Neuronal stem cell (in vitro differentiated cells): Measurements from ENCODE around the gene DCC.

ENCODE experiments used
- DNase-seq: peaks from one replicate; pipeline ENCODE4 v3.0.0-alpha.2; 2013; ENCODE audit warnings: low spot score
- H2AFZ ChIP-seq: one replicate; pipeline ENCODE4 v1.6.1; 2013; ENCODE audit warnings: mild to moderate bottlenecking, low read length, inconsistent platforms
- H2AK5ac ChIP-seq: 2 replicates; pipeline ENCODE4 v1.6.1; 2013; ENCODE audit warnings: low read depth, mild to moderate bottlenecking, inconsistent platforms, low read length, moderate library complexity, mixed read lengths
- H2BK120ac ChIP-seq: 2 replicates; pipeline ENCODE4 v1.6.1; 2013; ENCODE audit warnings: low read depth, mild to moderate bottlenecking, inconsistent platforms, low read length, moderate library complexity, mixed read lengths
- H2BK12ac ChIP-seq: one replicate; pipeline ENCODE4 v1.6.1; 2013; ENCODE audit warnings: low read length, inconsistent platforms
- H2BK15ac ChIP-seq: 2 replicates; pipeline ENCODE4 v1.6.1; 2013; ENCODE audit warnings: mild to moderate bottlenecking, low read length, inconsistent platforms, mixed read lengths
- H2BK5ac ChIP-seq: one replicate; pipeline ENCODE4 v1.6.1; 2013; ENCODE audit warnings: inconsistent platforms, mild to moderate bottlenecking, low read length, moderate library complexity
- H3K14ac ChIP-seq: one replicate; pipeline ENCODE4 v1.6.1; 2013; ENCODE audit warnings: low read length, inconsistent platforms
- H3K18ac ChIP-seq: 2 replicates; pipeline ENCODE4 v1.6.1; 2013; ENCODE audit warnings: low read length, inconsistent platforms
- H3K23ac ChIP-seq: 2 replicates; pipeline ENCODE4 v1.6.1; 2013; ENCODE audit warnings: low read depth, mild to moderate bottlenecking, mixed read lengths, low read length, inconsistent platforms; ENCODE audit not compliant: poor library complexity
- H3K27ac ChIP-seq: replicated peaks from 3 replicates; pipeline ENCODE4 v1.5.1; 2013; ENCODE audit warnings: low read length, inconsistent platforms
- H3K27me3 ChIP-seq, 3 experiments: 2 replicates each; pipeline ENCODE4 v1.6.1; 2013; ENCODE audit warnings: low read length in 3 of 3, mild to moderate bottlenecking in 2 of 3, inconsistent platforms in 1 of 3, low read depth in 1 of 3, mixed read lengths in 1 of 3, moderate library complexity in 1 of 3; ENCODE audit not compliant: control insufficient read depth in 3 of 3, insufficient read depth in 3 of 3
- H3K36me3 ChIP-seq, 2 donors: replicated peaks in 1 of 2; 2 replicates each; pipeline ENCODE4 v1.6.1; 2013; ENCODE audit warnings: low read length in 2 of 2; ENCODE audit not compliant: control insufficient read depth in 2 of 2, insufficient read depth in 2 of 2
- H3K4ac ChIP-seq: 2 replicates; pipeline ENCODE4 v1.6.1; 2013; ENCODE audit warnings: inconsistent platforms, mild to moderate bottlenecking, low read length, moderate library complexity
- H3K4me1 ChIP-seq, 2 donors: 1 replicate in 1 of 2; 2 replicates in 1 of 2; pipeline ENCODE4 v1.6.1; 2013; ENCODE audit warnings: low read length in 2 of 2, low read depth in 1 of 2; ENCODE audit not compliant: control insufficient read depth in 2 of 2, insufficient read depth in 1 of 2
- H3K4me2 ChIP-seq: one replicate; pipeline ENCODE4 v1.6.1; 2013; ENCODE audit warnings: mild to moderate bottlenecking, low read length, inconsistent platforms; ENCODE audit not compliant: insufficient read depth, poor library complexity, severe bottlenecking
- H3K4me3 ChIP-seq, 2 donors: 2 replicates each; pipeline ENCODE4 v1.5.1; 2013; ENCODE audit warnings: low read length in 2 of 2, mild to moderate bottlenecking in 2 of 2, inconsistent platforms in 1 of 2, moderate library complexity in 1 of 2
- H3K79me1 ChIP-seq: one replicate; pipeline ENCODE4 v1.6.1; 2013; ENCODE audit warnings: low read depth, mild to moderate bottlenecking, inconsistent platforms, low read length, moderate library complexity
- H3K9ac ChIP-seq: one replicate; pipeline ENCODE4 v1.6.1; 2013; ENCODE audit warnings: mild to moderate bottlenecking, low read depth, low read length, inconsistent platforms; ENCODE audit not compliant: poor library complexity
- H3K9me3 ChIP-seq, 2 donors: replicated peaks in 1 of 2; 2 replicates each; pipeline versions ENCODE3 to v1.6.1; 2013; ENCODE audit warnings: low read length in 2 of 2, mild to moderate bottlenecking in 2 of 2, inconsistent platforms in 1 of 2, low read depth in 1 of 2, mixed read lengths in 1 of 2, moderate library complexity in 1 of 2; ENCODE audit not compliant: control insufficient read depth in 2 of 2, insufficient read depth in 1 of 2
- H4K8ac ChIP-seq: one replicate; pipeline ENCODE4 v1.6.1; 2013; ENCODE audit warnings: low read depth, mild to moderate bottlenecking, inconsistent platforms, low read length, moderate library complexity
- H4K91ac ChIP-seq: one replicate; pipeline ENCODE4 v1.6.1; 2013; ENCODE audit warnings: low read length, low read depth, mild to moderate bottlenecking, inconsistent platforms; ENCODE audit not compliant: poor library complexity
- WGBS, 2 donors: extraction: QIAGEN DNeasy Blood & Tissue Kit; methylation state at CpG; one replicate each; pipeline ENCODE4 v1.1.7; 2013; ENCODE audit warnings: missing lambda C conversion rate in 2 of 2, mixed read lengths in 1 of 2; ENCODE audit not compliant: insufficient read length in 2 of 2, insufficient replicate concordance in 1 of 2; ENCODE audit errors: extremely low coverage in 2 of 2; 5-methylcytosine and 5-hydroxymethylcytosine counted together

The DCC gene

GRCh38 chr18:52323802-52324201, 16.2 kb upstream of the DCC start:
- WGBS, 2 donors, result no CpG with 5 or more reads among the region's 2 CpGs
- Histone ChIP-seq H4K8ac (no peak overlapping the region), H3K9ac (no peak overlapping the region), H3K79me1 (no peaks in the 10 kb centered on the region), H4K91ac (no peak overlapping the region), H3K18ac (no peak overlapping the region), H3K4me2 (no peak overlapping the region), H3K27ac (no peak overlapping the region), H3K9me3 (no peaks in the 10 kb centered on the region), H3K36me3 (no peaks in the 10 kb centered on the region), H2BK5ac (no peak overlapping the region), H3K14ac (no peak overlapping the region), H2BK15ac (no peak overlapping the region), H3K4ac (no peak overlapping the region), H2BK12ac (no peak overlapping the region), H2AFZ (no peak overlapping the region), H2BK120ac (no peak overlapping the region), H3K4me1 (no peaks in the 10 kb centered on the region), H2AK5ac (no peak overlapping the region), H3K23ac (no peak overlapping the region), H3K27me3 (no peaks in the 10 kb centered on the region), H3K4me3 (no peak overlapping the region)
- DNase-seq, result no peak

DNA sequence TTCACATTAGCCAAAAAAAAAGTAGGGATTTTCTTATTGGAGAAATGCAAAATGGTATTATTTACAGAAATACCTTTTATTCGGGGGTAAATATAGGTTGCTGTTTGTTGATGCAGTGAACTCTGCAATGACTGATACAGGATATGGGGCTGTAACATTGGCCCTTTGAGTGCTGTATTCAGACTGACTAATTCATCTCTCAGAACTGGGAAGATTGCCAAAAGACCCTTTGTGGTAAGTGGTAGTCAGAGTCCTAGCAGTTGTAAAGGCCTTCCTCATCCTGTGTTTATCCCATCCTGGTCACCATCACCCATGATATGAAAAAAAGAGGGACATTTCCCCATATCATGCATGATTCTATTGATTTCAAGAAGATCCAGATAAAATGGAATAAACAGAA, 14.0 kb upstream of the DCC start:
- no peak overlapping the region for H2AFZ ChIP-seq
- no peak overlapping the region for H2BK12ac ChIP-seq
- WGBS, 2 donors, result no CpG with 5 or more reads among the region's 1 CpG

DNA sequence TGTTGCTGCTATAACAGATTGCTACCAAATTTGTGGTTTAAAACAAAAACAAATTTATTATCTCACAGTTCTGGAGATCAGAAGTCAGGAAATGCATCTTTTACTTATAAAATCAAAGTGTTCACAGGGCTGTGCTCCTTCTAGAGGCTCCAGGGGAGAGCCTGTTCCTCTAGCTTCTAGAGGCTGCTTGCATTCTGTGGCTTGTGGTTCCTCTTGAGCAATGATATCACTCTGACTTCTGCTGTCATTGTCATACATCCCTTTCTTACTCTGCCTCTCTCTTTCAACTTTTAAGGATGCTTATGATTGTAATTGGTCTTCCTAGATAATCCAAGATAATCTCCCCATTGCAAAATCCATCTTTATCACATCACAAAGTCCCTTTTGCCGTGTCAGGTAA, 6.1 kb upstream of the DCC start:
- no peak overlapping the region for H2BK5ac ChIP-seq
- H2AFZ ChIP-seq, result no peak overlapping the region
- H2BK15ac ChIP-seq, result no peak overlapping the region
- no peak overlapping the region for H3K18ac ChIP-seq
- no peak overlapping the region for H2AK5ac ChIP-seq
- H3K9me3 ChIP-seq, result no peaks in the 10 kb centered on the region
- H3K79me1 ChIP-seq, result no peaks in the 10 kb centered on the region
- H3K14ac ChIP-seq, result no peak overlapping the region
- H3K23ac ChIP-seq, result no peak overlapping the region
- WGBS, 2 donors, result no CpG with 5 or more reads among the region's 1 CpG
- H3K9ac ChIP-seq, result no peak overlapping the region
- no peak overlapping the region for H2BK120ac ChIP-seq
- no peak for DNase-seq
- H2BK12ac ChIP-seq, result no peak overlapping the region
- no peaks in the 10 kb centered on the region for H3K4me1 ChIP-seq
- H3K27me3 ChIP-seq, result no peaks in the 10 kb centered on the region
- no peak overlapping the region for H4K8ac ChIP-seq
- H3K4ac ChIP-seq, result no peak overlapping the region
- no peak overlapping the region for H3K4me3 ChIP-seq
- no peaks in the 10 kb centered on the region for H3K36me3 ChIP-seq
- no peak overlapping the region for H3K27ac ChIP-seq
- no peak overlapping the region for H3K4me2 ChIP-seq
- H4K91ac ChIP-seq, result no peak overlapping the region

More for the DNA sequence above, 14.0 kb upstream of the DCC start:
- H2BK120ac ChIP-seq, result no peak overlapping the region
- no peak overlapping the region for H3K4me2 ChIP-seq
- H2BK5ac ChIP-seq, result no peak overlapping the region
- H2BK15ac ChIP-seq, result no peak overlapping the region
- no peaks in the 10 kb centered on the region for H3K36me3 ChIP-seq
- no peaks in the 10 kb centered on the region for H3K27me3 ChIP-seq
- H3K9ac ChIP-seq, result no peak overlapping the region
- no peak overlapping the region for H3K23ac ChIP-seq
- H3K4ac ChIP-seq, result no peak overlapping the region
- H3K4me1 ChIP-seq, result no peaks in the 10 kb centered on the region
- no peak overlapping the region for H3K27ac ChIP-seq
- no peak overlapping the region for H3K14ac ChIP-seq
- no peaks in the 10 kb centered on the region for H3K79me1 ChIP-seq
- no peaks in the 10 kb centered on the region for H3K9me3 ChIP-seq
- no peak overlapping the region for H2AK5ac ChIP-seq
- no peak for DNase-seq
- no peak overlapping the region for H4K8ac ChIP-seq
- H3K18ac ChIP-seq, result no peak overlapping the region
- no peak overlapping the region for H3K4me3 ChIP-seq
- no peak overlapping the region for H4K91ac ChIP-seq

- Histone ChIP-seq H3K27me3 (no peaks in the 10 kb centered on the region), H3K4me3 (no peak overlapping the region), H3K18ac (no peak overlapping the region), H2BK5ac (no peak overlapping the region), H3K79me1 (no peaks in the 10 kb centered on the region), H2BK12ac (no peak overlapping the region), H4K8ac (no peak overlapping the region), H2BK120ac (no peak overlapping the region), H3K9me3 (no peaks in the 10 kb centered on the region), H2BK15ac (no peak overlapping the region), H3K4me1 (no peaks in the 10 kb centered on the region), H3K14ac (no peak overlapping the region), H3K4me2 (no peak overlapping the region), H3K27ac (no peak overlapping the region), H2AK5ac (no peak overlapping the region), H3K36me3 (no peaks in the 10 kb centered on the region), H2AFZ (no peak overlapping the region), H3K9ac (no peak overlapping the region), H4K91ac (no peak overlapping the region), H3K4ac (no peak overlapping the region), H3K23ac (no peak overlapping the region)
- no peak for DNase-seq
- WGBS, 2 donors, result no CpG with 5 or more reads among the region's 2 CpGs
These were observed 5.7 kb upstream of the DCC start for GRCh38 chr18:52334307-52334706.
